ENCODE results near the gene NFATC2. TPM values are rescaled to one million over a fixed set of nuclear protein-coding genes. Genes with fewer than 3 reads are reported as not detected.

The NFATC2 gene
- total and polyA plus RNA-seq, 2 of the 8 experiments (the other 6 are each of a cell fraction or from before 2014, with no cell fraction given), result 0.27 to 0.91 TPM

GRCh38 chr20:51535674-51536073 is 6.8 kb downstream of the NFATC2 start:
- FAIRE-seq (no peak), DNase-seq (ENCODE audit: low read depth in 1 of 2, low spot score in 2 of 2) (no peak)
- Histone ChIP-seq H2BK120ac (replicated peaks; ENCODE audit: low read depth, low read length) (no peak overlapping the region), H3K4me2 (ENCODE audit: insufficient read depth in 1 of 2, low read depth in 2 of 2, low read length in 2 of 2) (no peak overlapping the region), H3K56ac (replicated peaks; ENCODE audit: insufficient read length, low read depth, low read length) (no peak overlapping the region), H2BK15ac (ENCODE audit: low read length) (no peak overlapping the region), H3K9ac (replicated peaks in 1 of 4; ENCODE audit: extremely low read depth in 1 of 4, low read depth in 3 of 4, low read length in 3 of 4) (no peak overlapping the region), H3K79me1 (ENCODE audit: low read depth, low read length) (no peaks in the 10 kb centered on the region), H2BK20ac (ENCODE audit: low read length) (no peak overlapping the region), H4K8ac (ENCODE audit: extremely low read depth, insufficient read depth, low read length) (no peak overlapping the region), H3K23ac (ENCODE audit: insufficient read length) (no peak overlapping the region), H2AFZ (ENCODE audit: low read length) (no peak overlapping the region), H3K14ac (ENCODE audit: insufficient read length) (no peak overlapping the region), H3K9me3 (ENCODE audit: insufficient read depth in 2 of 2, low read depth in 1 of 2, low read length in 1 of 2) (no peaks in the 10 kb centered on the region), H2AK5ac (ENCODE audit: low read depth, low read length) (no peak overlapping the region), H3K4me3 (ENCODE audit: extremely low read depth in 1 of 4, insufficient read depth in 2 of 4, low read depth in 3 of 4, low read length in 4 of 4) (no peak overlapping the region), H3K36me3 (ENCODE audit: control insufficient read depth in 2 of 4, insufficient read depth in 4 of 4, low read length in 3 of 4) (no peaks in the 10 kb centered on the region), H4K5ac (ENCODE audit: insufficient read length, low read depth, low read length) (no peak overlapping the region), H3K23me2 (ENCODE audit: low read depth, low read length) (peaks cover 2% of the 10 kb centered on the region; the same call in 1 of the 2 replicates), H3K4me1 (replicated peaks in 1 of 4; ENCODE audit: control insufficient read depth in 3 of 4, insufficient read depth in 4 of 4, low read length in 3 of 4) (no peaks in the 10 kb centered on the region), H4K20me1 (replicated peaks in 1 of 2; ENCODE audit: control insufficient read depth in 1 of 2, insufficient read depth in 2 of 2, low read length in 2 of 2) (no peaks in the 10 kb centered on the region), H3K27me3 (replicated peaks in 1 of 4; ENCODE audit: control insufficient read depth in 3 of 4, extremely low read depth in 1 of 4, insufficient read depth in 3 of 4, low read length in 3 of 4) (no peaks in the 10 kb centered on the region; a peak in 1 of 7 replicates), H2BK12ac (ENCODE audit: low read depth, low read length) (no peak overlapping the region), H2BK5ac (ENCODE audit: low read depth, low read length) (no peak overlapping the region), H3K4ac (replicated peaks; ENCODE audit: insufficient read length, low read depth, low read length) (no peak overlapping the region), H3K27ac (ENCODE audit: low read depth, low read length) (no peak overlapping the region), H3K79me2 (ENCODE audit: control insufficient read depth in 1 of 2, insufficient read depth in 2 of 2, low read length in 2 of 2) (no peaks in the 10 kb centered on the region), H4K91ac (replicated peaks; ENCODE audit: insufficient read length, low read length) (no peak overlapping the region), H3K18ac (ENCODE audit: extremely low read depth, low read length) (no peak overlapping the region)
- CTCF ChIA-PET (ENCODE audit: partially characterized antibody), result interaction anchor here (0.9 to 1.1 kb wide), 3 partner anchors 17 to 150 kb away, joined by 3 to 5 read pairs (median 3); no protein-coding TSS in a partner anchor
- WGBS, 2 experiments (ENCODE audit: extremely low coverage in 1 of 2, insufficient coverage in 1 of 2, insufficient read length in 1 of 2, insufficient replicate concordance in 2 of 2, low coverage in 1 of 2, low lambda C conversion rate in 2 of 2, missing lambda C conversion rate in 1 of 2), result 89% methylated on average over 2 of the region's 2 CpGs; no CpG with 5 or more reads in 1 of the 2 experiments
- TF ChIP-seq KDM4A (IDR thresholded peaks at IDR 0.05; ENCODE audit: low read depth, low read length, severe bottlenecking), result no peak
- TF ChIP-seq CEBPB (IDR thresholded peaks at IDR 0.05; ENCODE audit: low read depth, low read length), result no peak
- TF ChIP-seq SIX5 (IDR thresholded peaks at IDR 0.05; ENCODE audit: low read depth, low read length), result no peak
- TF ChIP-seq CBX5 (IDR thresholded peaks at IDR 0.05; ENCODE audit: low read depth, low read length), result no peak
- POLR2A ChIA-PET (ENCODE audit: partially characterized antibody), result no interaction called here
